Psoas muscle (tissue), 8 donors: ENCODE measurements around the gene GSG1L. TPM values are rescaled to one million over a fixed set of nuclear protein-coding genes. Genes with fewer than 3 reads are reported as not detected.

ENCODE experiments used
- ATAC-seq, 4 donors: fragments of 200-7000 bp; cut with Tn5 transposase; one replicate each; pipeline ENCODE4 v1.9.1; 2020; ENCODE audit warnings: moderate library complexity in 3 of 4, mild to moderate bottlenecking in 2 of 4
- DNase-seq, 2 donors: peaks; one replicate each; pipeline ENCODE4 v3.0.0-alpha.2; 2020
- H3K27ac ChIP-seq: fragments of 200-600 bp; one replicate; pipeline ENCODE4 v1.8.0; 2022
- H3K27me3 ChIP-seq, 3 donors: fragments of 200-600 bp in 1 of 3; one replicate each; pipeline versions ENCODE4 v1.6.1 to v1.8.0; 2013 to 2022; ENCODE audit warnings: low read length in 2 of 3, mild to moderate bottlenecking in 2 of 3, moderate library complexity in 1 of 3; ENCODE audit not compliant: insufficient read depth in 3 of 3
- H3K36me3 ChIP-seq, 2 donors: fragments of 200-600 bp in 1 of 2; one replicate each; pipeline versions ENCODE4 v1.6.1 to v1.8.0; 2013 to 2022; ENCODE audit warnings: low read depth in 1 of 2, mild to moderate bottlenecking in 1 of 2, moderate library complexity in 1 of 2; ENCODE audit not compliant: insufficient read depth in 1 of 2
- H3K4me1 ChIP-seq: fragments of 200-600 bp; one replicate; pipeline ENCODE4 v1.8.0; 2022
- H3K4me3 ChIP-seq: fragments of 200-600 bp; one replicate; pipeline ENCODE4 v1.8.0; 2022; ENCODE audit warnings: mild to moderate bottlenecking
- H3K9me3 ChIP-seq: fragments of 200-600 bp; one replicate; pipeline ENCODE4 v1.8.0; 2022
- CTCF ChIP-seq: fragments of 200-600 bp; IDR thresholded peaks from one replicate; pipeline ENCODE4 v1.8.0; 2022; ENCODE audit warnings: antibody characterized with exemption
- WGBS, 3 donors: extraction: QIAGEN DNeasy Blood & Tissue Kit; methylation state at CpG; one replicate each; pipeline versions ENCODE4 v1.1.6 to v1.1.7; 2013; 5-methylcytosine and 5-hydroxymethylcytosine counted together
- intact Hi-C, 2 donors: fragments of 100-400 bp; cut with DNase I; formaldehyde crosslinking; loops; one replicate each; pipeline versions ENCODE4 v1.11.0 to v1.14.2; 2022
- polyA plus RNA-seq, 3 donors: library from polyadenylated mRNA; stranded (reverse); fragments of 200-250 nt; gene quantifications; one replicate each; pipeline ENCODE4 v1.2.3, GENCODE V29; 2013
- total RNA-seq, 4 donors: library from RNA; stranded (reverse); fragmentation: NEBNext Ultra II Directional in 2 of 4; extraction: Animal tissue kit (Norgen Biotek cat#: 25700) in 2 of 4; gene quantifications; one replicate each; pipeline versions ENCODE4 v1.2.1 to v1.2.4, GENCODE V29; 2021 to 2023
- donor health status: healthy with polysubstance abuse.
- donor health status: DM: no; HTN: no; CAD: no; lungs with moderate emphysema.
- donor health status: Bipolar disorder and iron deficiency.
- donor health status: healthy.
- donor health status: DM: yes; HTN: yes; CAD: no.
- donor health status: DM: no; HTN: no; CAD: no.
- donor health status: DM: no; HTN: no; CAD: no.
- donor health status: DM: yes; HTN: yes; CAD: no.

Gene GSG1L
- total and polyA plus RNA-seq, 7 donors = 0.04 to 0.17 (median 0.08) TPM; not detected in 2

- 65 to 73% (median 69%) methylated on average over 7 of the region's 7 CpGs for WGBS, 3 donors
- DNase-seq (no peak), ATAC-seq (no peak)
- H3K4me1 ChIP-seq = no peaks in the 10 kb centered on the region
- intact Hi-C loops = no loop called here
- no peak overlapping the region for H3K4me3 ChIP-seq
- no peak overlapping the region for H3K27ac ChIP-seq
- no peak for TF ChIP-seq CTCF
- H3K9me3 ChIP-seq = no peaks in the 10 kb centered on the region
- H3K27me3 ChIP-seq = peaks cover 0 to 1% (median 0%) of the 10 kb centered on the region in 3 donors
- no peaks in the 10 kb centered on the region for H3K36me3 ChIP-seq
These were observed 100.0 kb downstream of the GSG1L start for GRCh38 chr16:27963471-27963965.

- intact Hi-C loops = no loop called here
- H3K4me3 ChIP-seq = no peak overlapping the region
- ATAC-seq (no peak), DNase-seq (no peak)
- peaks cover 0 to 1% (median 0%) of the 10 kb centered on the region in 3 donors for H3K27me3 ChIP-seq
- H3K9me3 ChIP-seq = no peaks in the 10 kb centered on the region
- H3K36me3 ChIP-seq = no peaks in the 10 kb centered on the region
- no peaks in the 10 kb centered on the region for H3K4me1 ChIP-seq
- H3K27ac ChIP-seq = no peak overlapping the region
- no peak for TF ChIP-seq CTCF
These were observed 101.3 kb downstream of the GSG1L start for GRCh38 chr16:27962197-27962596.

- no peaks in the 10 kb centered on the region for H3K36me3 ChIP-seq
- H3K4me3 ChIP-seq = no peak overlapping the region
- no peak overlapping the region for H3K27ac ChIP-seq
- H3K27me3 ChIP-seq = peaks cover 0 to 1% (median 0%) of the 10 kb centered on the region in 3 donors
- ATAC-seq (no peak), DNase-seq (no peak)
- 86 to 88% (median 86%) methylated on average over 3 of the region's 3 CpGs for WGBS, 3 donors
- TF ChIP-seq CTCF = no peak
- no peaks in the 10 kb centered on the region for H3K9me3 ChIP-seq
- intact Hi-C loops = no loop called here
- H3K4me1 ChIP-seq = no peaks in the 10 kb centered on the region
These were observed 102.3 kb downstream of the GSG1L start for GRCh38 chr16:27961296-27961620.

GRCh38 chr16:27960619-27961295 is 102.8 kb downstream of the GSG1L start:
- WGBS, 3 donors = 84 to 88% (median 85%) methylated on average over 17 of the region's 17 CpGs
- H3K4me1 ChIP-seq = no peaks in the 10 kb centered on the region
- no peaks in the 10 kb centered on the region for H3K36me3 ChIP-seq
- no peak for TF ChIP-seq CTCF
- ATAC-seq (no peak), DNase-seq (no peak)
- intact Hi-C loops = no loop called here
- no peaks in the 10 kb centered on the region for H3K9me3 ChIP-seq
- H3K27me3 ChIP-seq = peaks cover 0 to 1% (median 0%) of the 10 kb centered on the region in 3 donors
- no peak overlapping the region for H3K27ac ChIP-seq
- no peak overlapping the region for H3K4me3 ChIP-seq

- Histone ChIP-seq H3K4me1 (no peaks in the 10 kb centered on the region), H3K4me3 (no peak overlapping the region), H3K27ac (no peak overlapping the region), H3K9me3 (no peaks in the 10 kb centered on the region), H3K36me3 (no peaks in the 10 kb centered on the region), H3K27me3 (peaks cover 0 to 1% (median 0%) of the 10 kb centered on the region in 3 donors)
- 39 to 53% (median 44%) methylated on average over 4 of the region's 4 CpGs for WGBS, 3 donors
- no peak for DNase-seq
- no peak for TF ChIP-seq CTCF
- intact Hi-C loops = no loop called here
- ATAC-seq = no peak
These were observed 103.6 kb downstream of the GSG1L start for GRCh38 chr16:27959914-27960313.
